HG03442 (cell line): Measurements from ENCODE around the gene DELE1.

Experiments used
- ATAC-seq: cut with Tn5 transposase; IDR thresholded peaks from one replicate; pipeline ENCODE4 v1.9.1; 2021; ENCODE audit warnings: mild to moderate bottlenecking, moderate library complexity; ENCODE audit not compliant: unreplicated experiment

DELE1 gene

DNA sequence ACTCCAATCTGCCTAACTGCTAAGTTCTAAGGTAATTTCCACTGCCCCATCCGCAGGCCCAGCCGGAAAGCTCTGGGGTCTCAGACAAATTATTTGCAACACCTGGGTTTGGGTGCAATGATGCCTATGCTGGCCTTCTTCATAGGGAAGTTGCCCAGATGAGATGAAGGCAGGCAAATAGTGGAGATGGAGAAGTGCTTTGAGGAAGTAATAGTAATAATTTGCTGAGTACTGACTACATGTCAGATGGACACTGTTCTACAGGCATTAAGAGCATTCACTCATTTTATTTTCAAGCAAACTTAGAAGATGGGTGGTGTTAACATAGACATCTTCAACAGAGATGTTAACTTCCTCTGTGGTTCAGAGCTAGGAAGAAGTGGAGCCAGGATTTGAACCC, 30.5 kb downstream of the DELE1 start:
- no peak for ATAC-seq

DNA sequence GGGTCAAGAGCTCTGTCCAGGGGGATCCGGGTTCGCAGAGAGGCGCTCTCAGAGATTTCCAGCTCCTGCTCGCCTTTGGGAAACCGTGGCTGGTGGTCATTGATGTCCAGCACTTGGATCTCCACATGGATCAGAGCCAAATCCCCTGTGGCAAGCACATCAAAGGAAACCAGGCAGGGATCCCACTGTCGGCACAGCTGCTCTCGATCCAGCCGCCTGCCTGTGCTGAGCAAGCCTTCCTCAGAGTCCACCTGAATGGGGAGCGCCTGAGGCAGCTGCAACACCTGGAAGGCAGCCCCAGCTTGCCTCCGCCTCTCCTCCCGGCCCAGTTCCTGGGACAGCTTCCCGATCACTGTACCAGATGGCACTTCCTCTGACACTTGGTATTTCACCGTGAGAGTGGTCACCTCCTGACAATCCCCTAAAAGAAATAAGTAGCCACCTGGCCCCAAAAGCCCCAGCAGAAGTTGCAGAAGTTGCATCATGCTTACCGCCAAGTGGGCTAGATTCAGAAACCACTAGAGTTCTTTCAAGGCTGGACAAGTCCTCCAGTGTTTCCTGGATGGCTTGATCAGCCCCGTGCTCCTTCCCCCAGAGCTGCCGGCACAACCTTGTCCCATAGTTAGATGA, 33.8 kb downstream of the DELE1 start:
- no peak for ATAC-seq

DNA sequence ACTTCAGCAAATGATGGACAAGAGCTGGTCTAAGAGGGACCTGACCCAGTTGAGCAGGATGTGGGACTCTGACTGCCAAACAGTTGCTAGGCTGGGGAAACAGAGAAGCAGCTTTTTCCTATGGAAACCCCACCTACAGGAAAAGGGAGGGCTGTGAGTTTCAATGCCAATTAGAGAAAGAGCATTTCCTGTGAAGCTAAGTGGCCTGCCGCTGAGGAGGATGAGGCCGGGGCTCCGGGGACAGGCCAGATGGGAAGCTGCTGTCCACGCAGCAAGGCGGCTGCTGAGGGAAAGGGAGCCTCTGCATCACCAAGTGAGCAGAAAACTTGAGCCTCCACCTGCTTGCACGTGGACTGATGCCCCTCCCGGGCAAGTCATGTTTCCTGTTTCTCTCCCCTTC, 34.4 kb downstream of the DELE1 start, which contains the start of gene PCDH12:
Gene PCDH12, minus strand, starts transcription at position 90 of the 400 bp plus-strand sequence. CDS start 351 bp downstream, outside the sequence.
- no peak for ATAC-seq

DNA sequence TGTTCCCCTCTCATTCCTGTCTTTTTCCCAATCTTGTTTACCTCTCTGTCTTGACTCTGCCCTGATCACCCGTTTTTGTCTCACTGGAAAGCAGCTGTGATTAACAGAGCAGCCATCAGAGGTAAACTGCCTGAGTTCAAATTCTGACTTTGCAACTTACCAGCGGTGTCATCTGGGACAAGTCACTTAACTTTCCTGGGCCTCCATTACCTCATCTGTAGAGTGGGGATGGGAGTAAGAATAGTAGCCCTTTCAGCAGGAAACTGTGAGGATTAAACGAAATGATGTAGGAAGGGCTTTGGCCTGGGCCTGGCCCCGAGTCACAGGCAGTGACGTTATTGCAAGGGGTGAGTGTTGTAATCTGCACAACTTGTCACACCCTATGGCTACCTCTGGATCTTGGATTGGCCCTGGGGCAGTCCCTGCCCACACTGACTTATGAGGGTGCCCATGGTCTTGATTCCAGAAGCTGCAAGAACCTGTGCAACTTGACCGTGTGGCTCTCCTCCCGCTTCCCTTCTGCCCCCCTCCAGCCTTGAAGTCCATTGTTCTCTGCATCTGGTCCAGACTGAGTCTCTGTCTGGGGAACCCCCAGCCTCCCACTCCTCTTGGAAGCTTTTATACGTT, 35.0 kb downstream of the DELE1 start:
- no peak for ATAC-seq

DNA sequence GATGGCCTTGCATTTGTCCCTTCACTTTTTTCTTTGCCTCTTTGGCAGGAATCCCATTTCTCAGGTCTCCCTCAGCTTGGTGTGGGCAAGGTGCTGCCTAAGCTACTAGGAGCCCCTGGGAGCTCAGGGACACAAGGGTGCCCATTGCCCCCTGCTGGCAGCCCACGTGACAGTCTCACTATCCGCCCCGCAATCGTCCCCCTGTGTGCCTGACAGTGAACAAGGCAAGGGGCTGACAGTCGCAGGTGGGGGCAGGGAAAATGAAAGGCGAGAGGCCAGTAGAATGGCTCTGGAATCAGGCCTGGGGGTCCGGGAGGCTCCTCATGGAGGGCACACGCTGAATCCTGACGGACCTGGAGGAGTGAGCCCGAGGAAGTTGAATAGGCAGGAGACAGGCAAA, 36.3 kb downstream of the DELE1 start:
- ATAC-seq: no peak

DNA sequence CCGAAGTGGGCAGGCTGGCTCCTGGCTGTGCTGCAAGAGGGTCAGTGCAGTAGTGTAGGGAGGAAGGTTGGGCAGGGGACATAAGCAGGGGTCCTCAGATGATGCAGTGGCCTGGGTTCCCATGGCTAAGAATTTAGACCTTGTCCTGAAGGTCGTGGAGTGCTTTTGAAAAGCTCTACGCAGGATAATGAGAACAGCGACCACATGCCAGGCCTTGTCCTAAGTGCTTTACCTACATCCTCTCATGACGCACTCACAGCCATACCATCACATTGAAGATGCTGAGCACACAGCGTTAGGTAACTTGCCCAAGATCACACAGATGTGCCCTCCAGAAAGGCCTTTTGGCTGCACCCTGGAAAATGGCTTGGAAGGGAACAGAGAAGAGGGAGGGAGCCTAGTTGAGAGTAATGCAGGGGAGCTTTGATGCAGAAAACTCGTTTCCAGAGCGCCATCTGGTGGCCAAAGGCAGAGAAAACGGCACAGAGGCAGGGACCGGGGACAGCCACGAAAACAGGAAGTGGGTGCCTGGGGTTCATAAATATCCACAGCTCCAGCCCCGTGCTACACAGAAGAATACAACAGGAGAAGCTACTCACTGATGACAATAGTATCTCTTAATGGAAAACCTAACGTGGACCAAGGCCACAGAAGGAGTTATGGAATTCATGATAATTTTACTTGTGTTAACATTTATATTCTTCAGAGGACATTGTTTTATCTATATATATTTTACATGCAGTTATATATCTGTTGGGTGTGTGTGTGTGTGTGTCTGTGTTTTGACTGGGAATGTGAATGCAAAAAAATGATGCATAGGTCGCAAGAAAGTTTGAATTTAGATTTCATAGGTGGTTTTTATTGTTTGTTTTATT, 37.0 kb downstream of the DELE1 start:
- ATAC-seq: peak; percentile 96

DNA sequence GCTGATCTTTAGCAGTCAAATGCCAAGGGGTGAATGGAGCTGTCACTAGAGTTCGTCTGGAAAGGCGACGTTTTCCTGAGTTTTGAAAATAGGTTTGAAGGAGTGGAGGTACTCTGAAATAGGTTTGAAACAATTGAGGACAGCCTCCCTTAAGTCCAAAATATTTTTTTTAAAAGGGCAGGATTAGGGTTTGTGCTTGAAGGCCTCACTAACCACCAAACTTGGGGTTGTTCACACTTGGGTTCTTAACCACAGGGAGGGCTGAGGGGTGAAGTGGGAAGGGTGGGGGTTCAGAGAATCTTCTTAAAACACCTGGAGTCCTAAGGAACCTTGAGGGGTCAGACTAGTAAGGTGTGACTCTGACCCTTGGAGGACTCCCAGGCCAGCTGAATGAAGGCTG, 37.8 kb downstream of the DELE1 start:
- ATAC-seq: no peak

DNA sequence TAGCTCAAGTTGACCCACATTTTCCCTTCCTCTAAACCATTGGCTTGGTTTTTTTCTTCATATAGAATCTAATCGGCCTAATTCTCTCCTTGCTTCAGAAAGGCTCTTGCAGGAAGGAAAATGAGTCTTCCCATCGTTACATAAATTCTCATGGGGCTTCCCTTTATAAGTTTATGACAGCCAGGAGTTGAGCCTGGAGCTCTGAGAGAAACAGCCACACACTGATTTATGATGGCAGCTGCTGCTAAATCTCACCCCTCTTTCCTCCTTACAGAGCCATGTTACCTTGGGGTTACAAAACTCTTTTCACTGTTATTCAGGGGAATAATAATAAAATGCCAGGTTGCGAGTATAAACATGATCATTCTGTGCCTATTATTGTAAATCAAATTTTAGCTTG, 40.0 kb downstream of the DELE1 start:
- no peak for ATAC-seq

DNA sequence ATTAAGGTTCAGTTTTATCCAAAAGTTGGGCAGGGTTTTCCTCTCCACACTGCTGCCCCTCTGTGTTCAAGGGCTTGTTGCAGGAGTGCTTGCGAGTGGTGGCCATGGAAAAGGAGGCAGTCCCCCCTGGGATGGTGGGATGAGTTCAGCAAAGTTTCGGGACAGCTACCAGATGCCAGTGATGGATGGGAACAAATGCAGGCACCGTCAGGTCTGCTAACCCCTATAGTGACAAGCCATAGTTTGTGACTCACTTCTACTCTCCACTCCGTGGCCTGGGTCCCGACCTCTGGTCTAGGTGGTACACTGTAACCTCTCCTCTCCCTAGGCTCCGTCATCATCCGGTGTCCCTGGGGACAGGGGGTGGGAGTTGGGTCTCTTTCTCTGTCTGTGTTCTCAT, 41.4 kb downstream of the DELE1 start:
- ATAC-seq: no peak

DNA sequence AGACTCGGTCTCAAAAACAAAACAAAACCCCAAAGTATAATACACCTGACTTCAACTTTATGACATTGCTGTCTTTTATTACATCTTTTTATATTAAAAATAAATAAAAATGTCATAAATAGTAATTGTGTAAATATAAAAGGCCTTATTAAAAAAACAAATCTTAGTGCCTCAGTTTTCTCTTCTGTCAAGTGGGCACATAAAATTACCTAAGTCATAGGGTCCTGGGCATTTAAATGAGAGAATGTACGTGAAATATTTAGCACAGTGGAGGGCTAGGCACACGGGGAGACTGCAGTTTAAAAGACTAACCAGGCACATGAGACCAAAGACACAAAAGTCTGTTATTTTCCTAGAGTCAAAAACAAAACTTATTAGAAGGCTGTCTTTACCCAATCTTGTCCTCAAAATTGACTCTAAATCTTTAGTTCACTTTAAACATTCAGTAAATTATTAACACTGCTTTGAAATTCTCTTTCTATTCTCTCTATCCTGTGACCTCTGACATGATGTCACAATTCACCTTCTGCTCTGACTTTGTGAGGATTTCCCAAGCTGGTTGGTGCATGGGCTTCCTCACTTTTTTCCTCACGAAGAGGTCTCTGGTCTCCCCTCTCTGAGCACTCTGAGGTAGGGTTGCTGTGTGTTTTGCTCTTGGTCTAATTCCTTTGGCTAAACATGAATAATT, 42.7 kb downstream of the DELE1 start:
- ATAC-seq: no peak

DNA sequence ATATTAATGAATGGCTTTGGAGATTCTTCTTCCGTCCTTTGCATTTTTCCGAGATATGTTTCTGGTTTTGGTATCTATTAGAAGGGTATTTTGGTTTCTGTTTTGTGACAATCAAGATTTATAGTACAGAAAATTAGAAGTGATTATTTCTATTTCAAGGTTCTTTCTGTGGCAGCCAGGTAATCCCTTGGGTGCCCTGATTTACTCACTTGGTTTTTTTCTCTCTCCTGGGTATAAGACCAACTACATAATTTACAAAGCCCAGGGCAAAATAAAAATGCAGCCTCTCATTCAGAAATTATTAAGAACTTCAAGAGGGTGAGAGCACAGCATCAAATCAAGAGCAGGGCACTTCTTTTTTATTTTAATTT, 43.3 kb downstream of the DELE1 start:
- ATAC-seq: no peak

DNA sequence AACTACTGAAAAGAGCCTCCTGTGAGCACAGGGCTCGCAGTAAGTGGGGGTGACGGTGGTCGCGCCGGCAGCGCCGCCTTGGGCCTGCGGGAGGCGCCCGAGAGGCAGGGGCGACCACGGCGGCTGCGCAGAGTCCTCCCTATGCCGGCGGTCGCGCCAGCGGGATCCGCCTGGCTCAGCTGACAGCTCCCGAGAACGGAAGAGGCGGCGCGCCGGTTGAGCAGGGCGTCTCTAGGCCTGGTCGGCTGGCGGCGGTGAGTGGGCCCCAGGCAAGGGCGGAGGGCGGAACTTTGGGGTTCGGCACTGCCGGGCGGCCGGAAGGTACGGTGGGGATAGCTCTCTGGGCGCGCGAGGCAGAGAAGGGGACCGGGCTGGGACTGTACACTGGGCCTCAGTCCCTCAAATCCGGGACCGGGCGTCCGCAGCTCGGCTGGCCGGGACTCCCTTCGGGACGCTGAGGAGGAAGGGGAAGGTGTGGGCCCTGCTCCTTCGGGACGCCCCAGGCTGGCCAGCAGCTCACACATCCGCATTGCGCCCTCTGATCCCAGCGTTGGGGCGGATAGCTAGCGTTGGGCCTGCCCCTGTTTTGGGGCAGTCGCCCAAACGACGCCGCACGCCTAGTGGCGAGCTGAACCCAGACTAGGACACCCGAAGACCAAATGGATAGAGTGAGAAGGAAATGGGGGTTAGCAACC, 45.4 kb downstream of the DELE1 start, which contains the start of gene RNF14:
Gene RNF14, plus strand, starts transcription at position 192 of the 695 bp plus-strand sequence. CDS start 4,484 bp downstream, outside the sequence.
- peak; percentile 90 for ATAC-seq

DNA sequence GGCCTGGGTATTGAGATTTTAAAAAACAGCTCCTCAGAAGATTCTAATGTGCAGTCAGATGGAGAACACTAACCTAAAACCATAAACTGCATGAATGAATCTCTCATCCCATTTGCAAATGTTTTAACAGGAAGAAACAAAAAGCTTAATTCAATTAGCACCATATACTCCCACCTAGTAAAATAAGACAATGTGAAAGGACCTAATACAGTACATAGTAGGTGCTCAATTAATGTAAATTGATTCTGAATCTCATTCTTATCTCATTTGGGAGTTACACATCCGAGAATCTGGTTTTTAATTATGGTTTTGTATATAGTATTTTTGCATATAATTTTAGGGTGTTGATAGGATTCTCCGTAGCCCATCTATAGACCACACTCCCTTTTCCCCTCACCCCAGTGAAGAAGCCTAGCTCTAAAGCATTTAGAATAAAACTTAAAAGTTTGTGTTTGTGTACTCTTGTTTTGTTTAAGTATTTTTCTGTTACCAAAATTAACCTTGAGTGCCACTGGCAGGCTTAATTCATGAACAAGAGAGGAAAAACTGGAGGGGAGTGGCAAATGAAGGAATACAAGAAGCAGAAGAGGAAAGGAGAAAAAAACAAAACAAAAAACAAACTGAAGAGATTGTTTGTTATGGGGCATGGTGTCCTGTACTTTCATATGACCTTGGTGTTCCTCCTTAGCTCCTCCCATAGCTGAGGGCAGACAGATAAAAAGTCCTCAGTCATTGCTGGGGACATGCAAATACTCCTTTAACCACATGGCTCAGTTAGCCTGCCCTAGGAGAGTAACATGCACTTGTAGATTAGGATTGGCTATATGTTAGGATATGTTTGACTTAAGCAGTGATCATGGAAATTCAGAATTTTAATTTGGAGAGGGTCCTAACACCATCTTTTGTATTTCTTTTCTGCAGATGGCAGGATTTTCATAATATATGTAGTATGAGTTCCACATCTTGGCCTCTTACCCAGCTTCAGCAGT, 46.4 kb downstream of the DELE1 start:
- peak; percentile 57 for ATAC-seq

DNA sequence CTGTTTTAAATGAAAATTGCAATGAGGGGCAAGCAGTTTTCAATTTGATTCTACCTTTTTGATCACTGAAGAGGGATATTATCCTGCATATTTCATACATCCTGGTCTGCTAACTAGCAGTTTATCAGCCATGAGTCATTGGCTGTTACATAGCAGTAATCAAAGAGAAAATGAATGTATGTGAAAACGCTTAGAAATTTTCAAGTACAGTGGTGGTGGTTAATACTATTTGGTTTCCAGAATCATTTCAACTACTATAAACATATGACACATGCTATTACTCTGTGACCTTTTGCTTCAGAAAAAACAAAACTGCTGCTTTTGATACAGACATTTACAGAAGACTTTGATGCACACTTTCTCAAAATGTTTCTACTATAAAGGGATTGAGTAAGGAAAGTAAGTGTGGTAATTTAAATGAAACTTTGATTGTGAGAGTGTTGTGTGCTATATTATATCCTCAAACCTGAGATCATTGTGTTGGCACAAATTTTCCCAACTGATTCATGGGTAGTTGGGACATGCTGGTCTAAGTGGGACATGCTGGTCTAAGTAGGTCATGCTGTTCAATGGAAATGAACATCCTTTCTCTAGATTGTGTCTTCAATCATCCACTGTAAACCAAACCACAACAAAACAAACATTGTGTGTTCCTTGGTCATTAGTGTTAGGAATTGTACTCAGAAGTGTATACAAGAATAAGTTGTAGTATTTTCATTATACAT, 50.4 kb downstream of the DELE1 start:
- no peak for ATAC-seq

DNA sequence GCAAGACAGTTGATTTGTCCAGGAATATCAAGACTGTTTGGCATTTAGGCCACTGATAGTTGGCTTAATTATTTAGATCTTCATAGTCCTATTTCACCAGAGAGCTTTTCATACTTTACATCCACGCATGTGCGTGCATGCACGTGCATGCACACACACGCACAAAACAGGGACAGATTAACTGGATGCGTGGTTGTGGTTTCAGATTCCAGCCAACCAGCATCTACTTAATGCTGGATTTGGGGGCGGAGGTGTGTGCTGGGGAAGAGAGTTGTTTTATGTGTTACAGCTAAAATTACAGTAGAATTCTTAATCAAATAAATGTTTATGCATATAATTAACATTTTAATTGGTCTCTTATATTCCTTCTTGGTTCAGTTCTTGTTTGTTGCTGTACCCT, 52.5 kb downstream of the DELE1 start:
- ATAC-seq: no peak

DNA sequence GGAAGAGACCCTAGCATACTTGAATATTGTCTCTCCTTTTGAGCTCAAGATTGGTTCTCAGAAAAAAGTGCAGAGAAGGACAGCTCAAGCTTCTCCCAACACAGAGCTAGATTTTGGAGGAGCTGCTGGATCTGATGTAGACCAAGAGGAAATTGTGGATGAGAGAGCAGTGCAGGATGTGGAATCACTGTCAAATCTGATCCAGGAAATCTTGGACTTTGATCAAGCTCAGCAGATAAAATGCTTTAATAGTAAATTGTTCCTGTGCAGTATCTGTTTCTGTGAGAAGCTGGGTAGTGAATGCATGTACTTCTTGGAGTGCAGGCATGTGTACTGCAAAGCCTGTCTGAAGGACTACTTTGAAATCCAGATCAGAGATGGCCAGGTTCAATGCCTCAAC, 54.7 kb downstream of the DELE1 start:
- no peak for ATAC-seq

DNA sequence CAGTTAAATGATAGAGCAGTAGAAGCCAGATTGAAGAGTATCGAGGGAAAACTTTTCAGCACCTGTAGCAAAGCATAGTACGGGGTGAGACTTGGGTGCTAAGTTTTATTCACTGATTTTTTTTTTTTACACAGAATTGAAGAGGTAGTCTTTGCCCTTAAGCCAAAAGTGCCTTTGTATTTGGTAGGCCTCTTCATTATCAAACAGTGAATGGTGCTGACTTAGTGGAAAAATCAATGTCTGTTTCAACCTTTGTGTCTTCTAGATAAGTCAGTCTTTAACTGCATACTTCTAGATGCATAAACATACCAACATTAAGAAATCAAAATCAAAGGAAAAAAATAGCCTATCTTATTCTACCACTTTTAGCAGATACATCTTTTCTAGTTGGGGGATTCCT, 59.0 kb downstream of the DELE1 start:
- no peak for ATAC-seq

DNA sequence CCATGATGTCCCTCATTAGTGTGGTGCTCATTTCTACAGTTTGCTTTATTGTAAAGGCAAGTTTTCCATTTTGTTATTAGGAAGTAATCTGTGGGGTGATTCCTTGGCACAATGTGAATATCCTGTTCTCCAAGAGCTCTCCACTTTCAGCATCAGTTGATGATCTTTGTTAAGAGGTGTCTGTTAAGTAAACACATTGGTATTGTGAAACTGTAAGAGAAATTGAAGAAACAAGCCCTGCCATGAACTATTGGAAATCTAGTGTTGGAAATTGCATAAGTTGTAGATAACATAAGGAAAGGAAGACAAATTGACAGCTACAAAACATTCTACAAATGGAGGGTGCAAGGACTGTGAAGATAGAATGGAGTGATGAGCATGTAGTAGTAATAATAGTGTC, 62.4 kb downstream of the DELE1 start:
- no peak for ATAC-seq

DNA sequence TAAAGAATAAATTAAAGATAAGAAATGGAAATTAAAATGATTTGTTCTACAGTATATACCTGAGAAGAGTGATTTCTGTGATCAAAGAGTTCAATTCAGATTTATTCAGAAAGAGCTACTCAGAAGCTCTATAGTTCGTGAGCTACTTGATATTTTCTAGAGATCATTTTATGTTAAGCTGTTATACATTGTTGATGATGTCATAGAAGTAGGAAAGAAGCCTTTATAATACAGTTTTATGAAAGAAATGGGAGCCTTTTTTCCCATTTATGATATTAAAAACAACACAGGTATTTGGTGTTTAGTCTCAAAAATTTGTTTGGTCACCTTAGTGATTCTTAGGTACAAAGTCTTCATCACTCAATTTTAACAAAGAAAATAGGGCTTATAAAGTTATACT, 66.0 kb downstream of the DELE1 start:
- ATAC-seq: no peak
